Spleen (tissue), 7 donors: ENCODE results near the gene DPP4.

Source experiments
- CTCF ChIP-seq, 11 experiments: fragments of 200-600 bp in 7 of 11; fragments of 450-650 bp in 4 of 11; sonication (generic) in 4 of 11; IDR thresholded peaks in 8 of 11; conservative IDR thresholded peaks in 3 of 11; 1 replicate in 7 of 11; 2 replicates in 4 of 11; pipeline versions ENCODE4 v1.4.0 to v1.8.0; 2016 to 2021; ENCODE audit warnings: antibody characterized with exemption in 11 of 11, inconsistent platforms in 4 of 11, mild to moderate bottlenecking in 1 of 11
- POLR2A ChIP-seq, 3 donors: fragments of 450-650 bp; IDR thresholded peaks; one replicate each; pipeline ENCODE4 v1.5.1; 2017; ENCODE audit warnings: antibody characterized with exemption in 3 of 3, mild to moderate bottlenecking in 1 of 3
- donor health status: DM: no; HTN: no; CAD: no; lungs with moderate emphysema.
- donor health status: DM: no; HTN: no; CAD: no.
- donor health status: DM: no; HTN: no; CAD: no.

- TF ChIP-seq CTCF (IDR thresholded peaks at IDR 0.05 in 8 of 11, conservative IDR thresholded peaks at IDR 0.05 in 3 of 11), result no peak
- no peak for TF ChIP-seq POLR2A (IDR thresholded peaks at IDR 0.05)
Observed at GRCh38 chr2:161975813-161976160, 98.2 kb downstream of the DPP4 start.
